Mesodermal cell (in vitro differentiated cells): ENCODE results near the gene APOC4.

Source experiments
- H3K27ac ChIP-seq: 2 replicates; pipeline ENCODE4 v1.7.0; 2013; ENCODE audit warnings: mild to moderate bottlenecking, low read depth, low read length, moderate library complexity; ENCODE audit not compliant: severe bottlenecking
- H3K36me3 ChIP-seq: 2 replicates; pipeline ENCODE4 v1.7.1; 2013; ENCODE audit warnings: mild to moderate bottlenecking, low read length, moderate library complexity; ENCODE audit not compliant: control insufficient read depth, insufficient read depth
- H3K4me1 ChIP-seq: one replicate; pipeline ENCODE4 v1.7.1; 2013; ENCODE audit warnings: mild to moderate bottlenecking, low read length; ENCODE audit not compliant: insufficient read depth, control insufficient read depth, poor library complexity, severe bottlenecking
- H3K4me3 ChIP-seq: 2 replicates; pipeline ENCODE4 v1.7.0; 2013; ENCODE audit warnings: low read length, control low read depth, mild to moderate bottlenecking; ENCODE audit not compliant: insufficient read depth, poor library complexity, severe bottlenecking; ENCODE audit errors: extremely low read depth
- H3K9me3 ChIP-seq: 2 replicates; pipeline ENCODE4 v1.7.1; 2013; ENCODE audit warnings: mild to moderate bottlenecking, low read length, moderate library complexity; ENCODE audit not compliant: control insufficient read depth
- WGBS, 2 experiments: methylation state at CpG; one replicate each; pipeline ENCODE4 v1.1.5; 2013; ENCODE audit warnings: missing lambda C conversion rate in 2 of 2; ENCODE audit not compliant: insufficient coverage in 2 of 2; 5-methylcytosine and 5-hydroxymethylcytosine counted together

The APOC4 gene

DNA sequence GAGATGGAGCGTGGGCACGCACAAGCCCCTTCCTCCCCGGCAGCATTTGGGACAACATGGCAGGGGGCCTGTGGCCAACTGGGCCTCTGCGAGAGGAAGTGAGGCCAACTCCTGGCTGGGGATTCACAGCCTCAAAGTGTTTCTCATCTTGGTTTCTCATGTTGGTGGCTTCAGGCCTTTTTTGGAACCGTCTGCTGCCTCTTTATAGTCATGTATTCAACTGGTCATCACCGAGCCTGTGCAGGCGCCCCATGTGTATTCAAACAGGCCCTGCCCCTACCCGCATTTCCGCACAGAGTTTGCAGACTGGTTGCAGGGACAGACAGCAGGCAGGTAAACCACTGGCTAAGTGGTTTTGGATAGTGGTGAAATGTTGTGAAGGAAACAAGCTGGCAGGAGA, 42.0 kb downstream of the APOC4 start:
- H3K27ac ChIP-seq, result no peak overlapping the region
- no peaks in the 10 kb centered on the region for H3K4me1 ChIP-seq
- H3K4me3 ChIP-seq, result no peak overlapping the region
- peaks cover 76% of the 10 kb centered on the region for H3K36me3 ChIP-seq
- H3K9me3 ChIP-seq, result no peaks in the 10 kb centered on the region
- 93 to 96% methylated on average over 9 of the region's 9 CpGs for WGBS, 2 experiments

DNA sequence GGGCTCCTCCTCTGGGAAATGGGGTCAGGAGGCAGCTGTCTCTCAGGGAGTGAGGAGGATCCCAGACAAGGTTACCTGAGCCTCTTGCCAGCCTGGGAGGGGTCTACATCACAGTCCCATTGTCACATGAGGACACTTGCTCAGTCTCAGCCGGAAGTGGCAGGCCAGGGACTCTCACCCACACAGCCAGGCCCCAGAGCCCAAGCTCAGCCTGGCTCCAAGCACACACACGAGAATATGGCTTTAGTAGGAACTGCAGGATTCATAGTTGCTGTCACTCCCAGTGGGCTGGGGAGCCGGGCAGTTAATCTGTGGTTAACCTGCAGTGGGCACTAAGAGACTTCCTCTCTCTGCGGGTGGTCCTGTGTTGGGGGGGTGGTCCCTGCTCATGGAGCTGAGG, 43.4 kb downstream of the APOC4 start:
- H3K9me3 ChIP-seq, result no peaks in the 10 kb centered on the region
- 95 to 96% methylated on average over 3 to 4 of the region's 4 CpGs for WGBS, 2 experiments
- no peak overlapping the region for H3K27ac ChIP-seq
- peaks cover 72% of the 10 kb centered on the region for H3K36me3 ChIP-seq
- no peaks in the 10 kb centered on the region for H3K4me1 ChIP-seq
- no peak overlapping the region for H3K4me3 ChIP-seq

DNA sequence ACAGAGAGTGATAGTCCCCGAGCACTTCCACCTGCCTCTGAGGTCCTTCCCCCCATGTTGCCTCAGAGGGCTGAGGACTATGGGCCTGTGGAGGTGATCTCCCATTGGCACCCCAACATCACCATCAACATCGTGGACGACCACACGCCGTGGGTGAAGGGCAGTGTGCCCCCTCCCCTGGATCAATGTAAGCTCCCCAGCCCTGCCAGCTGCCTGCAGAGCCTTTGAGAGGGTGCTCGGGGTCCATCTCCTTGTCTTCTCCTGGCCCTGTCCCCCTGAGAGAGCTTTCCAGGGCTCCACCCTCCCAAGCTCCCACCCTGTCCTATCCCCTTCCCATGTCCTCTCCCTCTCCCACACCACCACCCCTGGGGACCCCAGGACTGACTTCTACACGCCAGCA, 44.4 kb downstream of the APOC4 start:
- H3K4me1 ChIP-seq, result no peaks in the 10 kb centered on the region
- H3K9me3 ChIP-seq, result no peaks in the 10 kb centered on the region
- H3K36me3 ChIP-seq, result peaks cover 76% of the 10 kb centered on the region
- WGBS, 2 experiments, result 91 to 96% methylated on average over 4 to 7 of the region's 7 CpGs
- no peak overlapping the region for H3K4me3 ChIP-seq
- H3K27ac ChIP-seq, result no peak overlapping the region

DNA sequence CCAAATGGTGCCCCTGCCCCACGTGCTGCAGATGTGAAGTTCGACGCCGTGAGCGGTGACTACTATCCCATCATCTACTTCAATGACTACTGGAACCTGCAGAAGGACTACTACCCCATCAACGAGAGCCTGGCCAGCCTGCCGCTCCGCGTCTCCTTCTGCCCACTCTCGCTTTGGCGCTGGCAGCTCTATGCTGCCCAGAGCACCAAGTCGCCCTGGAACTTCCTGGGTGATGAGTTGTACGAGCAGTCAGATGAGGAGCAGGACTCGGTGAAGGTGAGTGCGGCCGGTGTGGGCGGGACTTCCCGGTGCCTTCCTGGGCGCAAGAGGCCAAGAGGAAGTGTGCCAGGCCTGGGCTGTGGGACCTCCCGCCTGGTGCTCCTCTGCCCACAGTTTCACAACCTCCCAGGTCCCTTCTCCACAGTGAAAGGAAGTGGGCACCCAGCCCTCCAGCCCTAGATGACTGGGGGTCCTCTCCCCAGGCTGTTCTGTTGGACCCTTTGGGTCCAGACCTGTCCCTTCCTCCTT, 45.2 kb downstream of the APOC4 start:
- H3K36me3 ChIP-seq, result peaks cover 75% of the 10 kb centered on the region
- H3K27ac ChIP-seq, result no peak overlapping the region
- H3K4me3 ChIP-seq, result no peak overlapping the region
- 92 to 94% methylated on average over 11 to 13 of the region's 20 CpGs for WGBS, 2 experiments
- no peaks in the 10 kb centered on the region for H3K4me1 ChIP-seq
- H3K9me3 ChIP-seq, result no peaks in the 10 kb centered on the region

DNA sequence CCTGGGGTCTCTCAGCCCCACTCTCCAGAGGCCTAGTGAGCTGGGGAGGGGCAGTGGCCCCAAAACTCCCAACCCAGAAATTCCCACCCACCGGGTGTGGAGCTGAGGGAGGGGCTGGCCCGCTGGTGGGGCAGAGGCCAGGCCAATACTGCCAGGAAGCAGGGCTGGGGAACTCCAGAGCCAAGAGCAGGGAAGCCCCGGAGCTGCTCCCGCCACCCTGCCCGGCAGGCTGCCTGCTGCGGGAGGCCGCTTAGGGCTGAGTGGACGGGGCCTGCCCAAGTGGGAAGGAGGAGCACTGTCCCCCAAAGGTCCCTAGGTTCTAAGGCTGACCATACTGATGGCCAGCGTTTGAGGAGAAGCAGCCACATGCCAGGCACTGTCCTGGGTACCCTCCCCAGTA, 46.2 kb downstream of the APOC4 start:
- H3K36me3 ChIP-seq, result peaks cover 72% of the 10 kb centered on the region
- no peaks in the 10 kb centered on the region for H3K9me3 ChIP-seq
- 92 to 98% methylated on average over 6 to 8 of the region's 9 CpGs for WGBS, 2 experiments
- H3K4me3 ChIP-seq, result no peak overlapping the region
- no peaks in the 10 kb centered on the region for H3K4me1 ChIP-seq
- no peak overlapping the region for H3K27ac ChIP-seq

DNA sequence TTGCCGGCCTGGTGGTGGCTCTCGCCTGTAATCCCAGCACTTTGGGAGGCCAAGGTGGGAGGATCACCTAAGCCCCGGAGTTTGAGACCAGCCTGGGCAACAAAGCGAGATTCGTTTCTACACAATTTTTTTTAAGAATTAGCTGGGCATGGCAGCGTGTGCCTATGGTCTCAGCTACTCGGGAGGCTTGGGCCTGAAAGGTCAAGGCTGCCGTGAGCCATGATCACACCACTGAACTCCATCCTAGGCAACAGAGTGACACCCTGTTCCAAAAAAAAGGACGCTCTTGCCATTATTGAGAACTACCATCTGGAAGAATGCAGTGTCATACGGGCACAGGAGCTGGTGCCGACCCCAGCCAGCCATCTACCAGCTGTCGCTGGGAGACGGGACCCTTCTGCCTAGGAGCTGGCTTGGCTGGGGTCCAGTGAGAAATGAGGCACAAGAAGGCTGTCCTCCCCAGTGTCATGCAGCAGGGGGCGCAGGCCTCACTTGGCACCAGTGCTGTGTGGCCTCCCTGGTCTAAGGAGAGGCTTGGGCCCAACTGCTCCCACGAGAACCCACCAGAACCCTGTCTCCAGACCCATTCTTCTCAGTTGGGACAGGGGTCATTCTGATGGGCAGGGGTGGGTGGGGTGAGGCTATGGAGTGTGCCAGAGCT, 47.0 kb downstream of the APOC4 start:
- Histone ChIP-seq H3K9me3 (no peaks in the 10 kb centered on the region), H3K4me1 (no peaks in the 10 kb centered on the region), H3K27ac (no peak overlapping the region), H3K36me3 (peaks cover 72% of the 10 kb centered on the region), H3K4me3 (no peak overlapping the region)
- 90 to 91% methylated on average over 14 of the region's 15 CpGs for WGBS, 2 experiments

DNA sequence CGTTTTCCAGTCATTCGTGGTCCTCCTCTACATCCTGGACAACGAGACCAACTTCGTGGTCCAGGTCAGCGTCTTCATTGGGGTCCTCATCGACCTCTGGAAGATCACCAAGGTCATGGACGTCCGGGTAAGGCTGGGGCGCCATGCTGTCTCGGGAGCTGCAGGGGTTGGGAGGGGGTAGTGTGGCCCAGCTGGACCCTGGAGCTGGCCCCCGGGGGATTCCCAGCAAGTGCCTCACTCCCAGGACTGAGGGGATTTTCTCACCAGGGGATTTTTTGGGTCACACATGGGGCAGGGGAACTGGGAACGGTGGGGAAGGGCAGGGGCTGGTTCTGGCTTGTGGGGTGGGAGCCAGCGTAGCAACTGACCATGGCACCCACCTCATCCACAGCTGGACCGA, 48.4 kb downstream of the APOC4 start:
- WGBS, 2 experiments, result 99% methylated on average over 9 to 10 of the region's 14 CpGs
- Histone ChIP-seq H3K4me1 (no peaks in the 10 kb centered on the region), H3K9me3 (no peaks in the 10 kb centered on the region), H3K27ac (no peak overlapping the region), H3K36me3 (peaks cover 62% of the 10 kb centered on the region), H3K4me3 (no peak overlapping the region)

DNA sequence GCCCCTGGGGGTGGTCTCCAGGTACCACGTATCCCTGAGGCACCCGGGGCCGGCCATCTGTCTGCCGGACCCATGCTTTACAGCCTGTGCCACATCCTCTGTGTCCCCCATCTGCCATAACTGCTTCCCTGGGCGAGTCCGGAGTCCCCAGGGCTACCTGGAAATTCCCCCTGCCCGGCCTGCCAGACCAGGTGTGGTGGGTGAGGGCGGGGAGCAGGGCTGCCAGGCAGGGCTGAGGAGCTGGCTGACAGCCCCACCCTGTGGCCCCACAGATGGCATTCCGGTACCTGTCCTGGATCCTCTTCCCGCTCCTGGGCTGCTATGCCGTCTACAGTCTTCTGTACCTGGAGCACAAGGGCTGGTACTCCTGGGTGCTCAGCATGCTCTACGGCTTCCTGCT, 48.9 kb downstream of the APOC4 start:
- Histone ChIP-seq H3K27ac (no peak overlapping the region), H3K4me3 (no peak overlapping the region), H3K9me3 (no peaks in the 10 kb centered on the region), H3K36me3 (peaks cover 58% of the 10 kb centered on the region), H3K4me1 (peaks cover 2% of the 10 kb centered on the region)
- 97 to 98% methylated on average over 9 to 11 of the region's 12 CpGs for WGBS, 2 experiments

DNA sequence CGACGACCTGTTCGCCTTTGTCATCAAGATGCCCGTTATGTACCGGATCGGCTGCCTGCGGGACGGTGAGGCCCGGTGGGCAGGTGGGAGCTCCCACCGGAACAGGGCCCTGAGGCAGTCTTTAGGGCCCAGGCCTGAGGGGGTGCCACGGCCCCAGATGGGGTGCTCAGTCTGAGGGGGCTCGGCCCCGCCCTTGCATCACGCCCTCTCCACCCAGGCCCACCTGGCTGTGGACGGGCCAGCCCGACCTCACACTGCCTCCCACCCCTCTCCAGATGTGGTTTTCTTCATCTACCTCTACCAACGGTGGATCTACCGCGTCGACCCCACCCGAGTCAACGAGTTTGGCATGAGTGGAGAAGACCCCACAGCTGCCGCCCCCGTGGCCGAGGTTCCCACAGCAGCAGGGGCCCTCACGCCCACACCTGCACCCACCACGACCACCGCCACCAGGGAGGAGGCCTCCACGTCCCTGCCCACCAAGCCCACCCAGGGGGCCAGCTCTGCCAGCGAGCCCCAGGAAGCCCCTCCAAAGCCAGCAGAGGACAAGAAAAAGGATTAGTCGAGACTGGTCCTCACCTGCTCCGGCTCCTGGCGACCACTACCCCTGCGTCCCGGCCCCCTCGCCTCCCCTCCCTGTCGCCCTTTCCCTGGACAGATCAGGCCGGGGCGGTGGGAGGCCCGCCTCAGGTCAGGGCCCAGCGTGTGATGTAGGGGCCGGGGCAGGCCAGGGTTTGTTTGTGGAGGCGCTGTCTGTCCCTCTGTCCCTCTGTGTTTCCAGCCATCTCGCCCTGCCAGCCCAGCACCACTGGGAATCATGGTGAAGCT, 50.5 kb downstream of the APOC4 start:
- Histone ChIP-seq H3K36me3 (peaks cover 43% of the 10 kb centered on the region), H3K4me1 (peaks cover 4% of the 10 kb centered on the region), H3K4me3 (no peak overlapping the region), H3K9me3 (no peaks in the 10 kb centered on the region), H3K27ac (no peak overlapping the region)
- WGBS, 2 experiments, result 95 to 96% methylated on average over 26 to 27 of the region's 44 CpGs

DNA sequence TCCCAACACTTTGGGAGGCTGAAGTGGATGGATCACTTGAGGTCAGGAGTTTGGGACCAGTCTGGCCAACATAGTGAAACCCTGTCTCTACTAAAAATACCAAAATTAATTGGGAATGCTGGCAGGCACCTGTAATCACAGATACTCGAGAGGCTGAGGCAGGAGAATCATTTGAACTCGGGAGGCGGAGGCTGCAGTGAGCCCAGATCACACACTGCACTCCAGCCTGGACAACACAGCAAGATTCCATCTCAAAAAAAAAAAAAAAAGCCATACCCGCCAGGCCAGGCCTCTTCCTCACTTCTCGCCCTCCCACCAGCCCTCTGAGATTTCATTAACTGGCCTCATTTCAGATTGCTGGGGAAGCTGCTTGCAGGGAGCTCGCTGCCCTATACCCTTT, 51.5 kb downstream of the APOC4 start:
- Histone ChIP-seq H3K36me3 (peaks cover 33% of the 10 kb centered on the region), H3K9me3 (no peaks in the 10 kb centered on the region), H3K4me1 (peaks cover 4% of the 10 kb centered on the region), H3K4me3 (no peak overlapping the region), H3K27ac (no peak overlapping the region)
- WGBS, 2 experiments, result 92 to 97% methylated on average over 2 to 5 of the region's 6 CpGs
